Inflammatory macrophage treated with lipopolysaccharide for 1 hour (primary cell): Measurements from ENCODE around the gene KNDC1.

ENCODE experiments used
- DNase-seq, 2 donors: peaks; one replicate each; pipeline ENCODE4 v3.0.0-alpha.2; 2020 to 2022

KNDC1 gene

DNA sequence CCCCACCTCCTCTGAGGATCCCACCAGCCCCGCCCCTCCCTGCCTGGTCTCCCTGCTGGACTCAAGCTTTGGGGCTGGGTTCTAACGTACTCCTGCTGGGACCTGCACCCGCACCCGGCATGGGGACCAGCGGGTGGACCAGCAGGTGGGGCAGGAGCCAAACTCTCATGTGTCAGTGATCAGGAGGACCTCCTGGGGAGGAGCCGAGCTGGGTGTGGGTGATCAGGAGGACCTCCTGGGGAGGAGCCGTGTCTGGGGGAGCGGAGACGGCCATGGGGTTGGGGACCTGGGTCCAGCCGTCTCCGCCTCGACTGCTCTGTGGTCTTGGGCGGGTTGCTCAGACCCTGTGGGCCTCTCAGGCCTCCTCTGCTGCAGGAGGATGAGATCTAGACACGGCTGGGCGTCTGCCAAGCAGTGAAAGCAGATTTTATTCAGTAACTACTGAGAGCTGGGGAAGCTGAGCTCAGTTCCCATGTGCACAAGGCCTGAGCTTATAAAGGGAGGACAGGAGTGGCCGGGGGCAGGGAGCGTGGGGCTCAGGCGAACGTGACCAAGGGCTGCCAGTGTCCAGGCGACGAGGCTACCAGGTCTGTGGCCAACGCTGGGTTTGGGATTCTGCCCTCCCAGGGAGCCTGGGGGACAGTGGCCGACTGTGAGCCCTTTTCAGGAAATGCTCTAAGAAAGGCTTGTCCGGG is 36.3 kb downstream of the KNDC1 start:
- DNase-seq, result no peak

DNA sequence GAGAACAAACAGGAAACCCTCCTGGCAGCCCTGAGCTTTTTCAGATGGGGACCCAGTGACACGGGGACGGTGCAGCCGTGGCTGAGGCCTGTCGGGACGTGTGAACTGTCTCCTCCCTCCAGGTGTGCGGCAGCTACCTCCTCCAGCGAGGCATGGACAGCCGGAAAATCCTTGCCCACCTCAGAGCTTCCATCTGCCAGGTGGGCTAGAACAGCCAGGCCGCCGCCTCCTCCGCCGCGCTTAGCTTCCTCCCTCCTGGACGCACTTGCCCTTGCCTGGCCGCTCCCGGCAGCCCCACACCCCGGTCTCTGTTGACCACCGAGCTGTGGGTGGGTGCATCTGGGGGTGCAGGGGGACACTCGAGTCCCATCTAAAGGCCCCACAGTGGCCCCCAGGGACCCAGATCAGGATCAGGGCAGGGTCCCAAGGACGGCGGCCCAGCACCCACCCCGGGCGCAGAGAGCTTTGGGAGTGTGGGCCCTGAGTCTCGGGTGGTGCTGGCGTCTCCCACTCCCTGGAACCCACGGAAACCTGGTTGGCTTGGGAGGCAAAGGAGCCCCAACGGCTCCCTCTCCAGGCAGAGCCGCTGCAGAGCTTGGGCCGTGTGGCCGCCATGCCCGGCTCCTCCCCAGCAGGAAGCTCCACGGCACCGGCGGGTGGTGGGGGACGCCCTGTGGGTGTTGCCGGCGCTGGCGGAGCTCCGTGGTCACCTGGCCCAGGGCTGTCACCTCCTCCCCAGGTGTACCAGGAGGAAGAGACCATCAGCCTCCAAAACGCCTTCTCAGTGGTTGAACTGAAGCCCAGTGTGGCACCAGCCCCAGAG is 37.1 kb downstream of the KNDC1 start:
- no peak for DNase-seq

DNA sequence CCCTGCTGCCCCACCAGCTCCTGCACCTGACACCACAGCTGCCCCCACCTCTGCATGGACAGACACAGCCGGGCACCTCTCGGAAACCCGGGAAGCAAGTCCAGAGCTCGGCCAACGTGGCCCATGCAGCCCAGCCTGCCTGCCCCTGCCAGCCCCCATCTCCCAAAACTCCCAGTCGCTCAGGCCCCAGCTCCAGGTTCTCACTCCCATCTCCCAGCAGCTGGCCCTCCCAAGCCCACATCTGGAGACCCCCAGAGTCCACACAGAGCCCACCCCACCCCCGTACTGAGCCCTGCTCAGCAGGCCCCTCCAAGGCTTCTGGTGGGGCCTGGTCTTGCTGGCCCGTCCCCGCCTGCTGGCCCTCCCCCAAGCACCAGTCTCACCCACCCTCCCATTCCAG is 37.8 kb downstream of the KNDC1 start:
- no peak for DNase-seq

DNA sequence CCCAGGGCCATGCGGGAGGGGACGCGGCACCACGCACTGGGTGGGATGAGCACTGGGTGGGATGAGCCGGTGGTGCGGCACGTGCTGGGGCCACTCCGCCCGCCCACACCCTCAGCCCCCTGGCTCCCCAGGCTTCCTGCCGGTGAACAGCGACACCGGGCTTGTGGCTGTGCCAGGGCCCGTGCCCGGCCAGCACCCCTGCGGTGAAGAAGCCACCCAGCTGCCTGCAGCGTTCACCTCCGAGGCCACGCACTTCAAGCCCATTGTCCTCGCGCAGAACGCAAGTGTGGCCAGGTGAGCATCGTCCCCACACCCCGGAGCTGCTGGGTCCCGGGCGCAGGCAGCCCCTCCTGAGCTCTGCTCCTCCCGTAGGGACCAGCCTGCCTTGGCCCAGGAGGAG is 38.2 kb downstream of the KNDC1 start:
- no peak for DNase-seq

DNA sequence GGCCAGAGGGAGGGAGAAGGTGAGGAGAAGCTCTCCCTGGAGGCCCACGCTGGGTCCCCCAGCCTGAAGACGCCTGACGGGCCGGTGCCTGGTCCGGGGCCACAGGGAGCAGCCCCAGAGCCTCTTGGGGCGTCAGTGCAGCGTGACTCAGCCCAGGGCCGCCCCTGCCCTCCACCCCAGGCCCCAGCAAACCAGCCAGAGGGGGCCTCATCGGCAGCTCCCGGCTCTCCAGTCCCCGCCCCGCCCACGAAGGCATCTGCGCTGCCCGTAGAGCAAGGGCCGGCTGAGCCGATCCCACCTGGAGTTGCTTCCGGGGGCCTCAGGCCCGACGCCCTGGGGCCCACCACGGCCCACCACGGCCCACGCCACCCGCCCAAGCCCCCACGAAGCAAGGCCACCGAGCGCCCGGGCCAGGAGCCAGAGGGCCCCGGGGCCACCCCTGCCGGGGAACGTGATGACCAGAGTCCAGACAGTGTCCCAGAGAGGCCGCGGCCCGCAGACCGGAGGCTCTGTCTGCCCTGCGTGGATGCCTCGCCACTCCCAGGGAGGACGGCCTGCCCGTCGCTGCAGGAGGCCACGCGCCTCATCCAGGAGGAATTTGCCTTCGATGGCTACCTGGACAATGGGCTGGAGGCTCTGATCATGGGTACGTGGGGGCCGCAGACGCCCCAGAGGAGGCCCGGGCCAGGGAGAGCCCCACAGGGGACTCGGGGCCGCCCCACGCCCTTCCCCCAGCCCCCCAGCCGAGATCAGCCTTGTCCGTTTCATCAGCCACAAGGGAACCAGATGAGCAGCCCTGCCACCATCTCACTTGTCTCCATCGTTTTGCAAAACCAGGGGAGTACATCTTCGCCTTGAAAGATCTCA is 38.8 kb downstream of the KNDC1 start:
- DNase-seq, result no peak

DNA sequence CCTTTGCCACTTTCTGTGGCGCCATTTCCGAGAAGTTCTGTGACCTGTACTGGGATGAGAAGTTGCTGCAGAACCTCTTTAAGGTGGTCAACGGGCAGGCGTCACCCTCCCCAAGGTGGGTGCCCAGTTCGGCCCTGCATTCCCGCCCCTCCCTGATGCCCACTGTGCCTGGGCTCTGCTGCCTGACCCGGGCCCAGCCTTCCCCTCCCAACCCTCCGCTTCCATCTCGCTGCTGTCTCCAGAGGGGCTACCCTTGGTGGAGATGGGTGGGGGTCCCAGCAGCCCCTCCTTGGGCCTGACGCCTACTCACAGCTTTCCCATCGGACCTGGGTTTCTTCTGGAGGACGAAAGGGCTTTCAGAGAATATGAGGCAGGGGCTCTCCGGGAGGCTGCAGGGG is 39.5 kb downstream of the KNDC1 start:
- DNase-seq, result no peak

DNA sequence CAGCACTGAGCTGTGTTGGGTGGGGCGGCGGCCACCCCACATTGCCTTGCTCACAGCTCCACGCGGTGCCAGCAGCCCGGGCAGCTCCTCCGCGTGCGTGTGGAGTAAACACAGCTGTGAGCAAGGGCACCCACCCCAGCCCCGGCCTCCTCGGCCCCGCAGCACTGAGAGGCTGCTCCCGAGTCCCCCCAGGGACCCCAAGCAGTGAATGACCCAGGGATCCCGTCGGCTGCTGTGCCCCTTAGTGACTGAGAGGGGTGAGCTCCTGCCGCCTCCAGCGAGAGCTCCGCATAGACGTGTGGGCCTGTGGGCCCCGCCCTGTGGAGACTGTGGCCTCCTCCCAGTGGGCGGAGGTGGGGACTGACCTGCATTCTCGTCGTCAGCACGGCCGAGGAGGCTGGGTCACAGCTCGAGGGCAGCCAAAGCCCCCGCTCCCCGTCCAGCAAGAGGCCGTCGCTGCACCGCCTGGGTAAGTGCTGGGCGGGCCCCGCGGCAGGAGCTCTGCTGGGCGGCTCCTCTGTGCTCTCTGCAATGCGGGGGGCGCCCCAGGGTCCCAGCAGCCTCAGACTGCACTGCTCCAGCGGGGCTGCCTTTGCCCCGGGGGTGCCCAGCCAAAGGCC is 40.1 kb downstream of the KNDC1 start:
- no peak for DNase-seq

DNA sequence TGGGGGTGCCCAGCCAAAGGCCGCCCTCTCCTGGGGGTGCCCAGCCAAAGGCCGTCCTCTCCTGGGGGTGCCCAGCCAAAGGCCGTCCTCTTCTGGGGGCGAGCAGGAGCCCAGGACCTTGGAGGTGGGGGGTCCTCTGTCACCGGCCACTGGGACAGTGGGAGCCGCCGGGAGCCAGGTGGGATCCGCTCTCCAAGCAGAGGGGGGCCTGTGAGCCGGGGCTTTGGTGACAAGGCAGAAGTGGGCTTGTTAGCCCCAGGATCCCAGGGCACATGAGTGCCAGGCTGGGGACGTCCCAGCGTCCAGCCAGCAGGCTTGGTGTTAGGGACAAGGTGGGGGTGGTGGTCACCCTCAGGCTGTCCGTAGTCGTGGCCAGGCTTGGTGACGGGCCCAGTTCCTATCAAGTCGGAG is 40.6 kb downstream of the KNDC1 start:
- DNase-seq, result no peak

DNA sequence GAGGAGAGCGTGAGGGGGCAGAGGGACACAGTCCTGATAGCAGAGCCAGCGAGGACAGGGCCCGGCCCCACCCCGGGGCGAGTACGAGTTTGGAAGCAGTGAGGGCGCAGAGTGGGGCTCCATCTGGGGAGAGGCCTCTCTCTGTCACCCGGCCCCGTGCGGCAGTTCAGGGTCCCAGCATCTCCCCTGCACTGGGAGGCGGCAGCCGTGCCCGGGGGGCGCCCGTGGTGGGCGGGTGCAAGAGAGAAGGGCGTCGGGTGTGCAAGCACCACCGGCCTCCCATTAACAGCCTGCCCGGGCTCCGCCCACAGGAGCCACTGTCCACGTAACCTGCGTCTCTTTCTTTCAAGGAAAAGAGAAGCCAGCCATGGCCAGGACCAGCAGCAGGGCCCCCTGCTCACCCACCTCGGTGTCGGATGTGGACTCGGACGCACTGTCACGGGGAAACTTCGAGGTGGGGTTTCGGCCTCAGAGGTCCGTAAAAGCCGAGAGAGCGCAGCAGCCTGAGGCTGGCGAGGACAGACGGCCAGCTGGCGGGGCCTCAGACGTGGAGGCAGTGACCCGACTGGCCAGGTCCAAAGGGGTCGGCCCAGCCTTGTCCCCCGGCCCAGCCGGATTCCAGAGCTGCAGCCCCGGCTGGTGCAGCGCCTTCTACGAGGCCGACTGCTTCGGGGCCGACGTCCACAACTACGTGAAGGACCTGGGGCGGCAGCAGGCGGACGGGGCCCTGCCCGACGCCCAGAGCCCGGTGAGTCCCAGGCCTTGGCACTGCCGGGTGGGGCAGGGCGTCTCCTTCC is 41.3 kb downstream of the KNDC1 start:
- DNase-seq, result no peak

DNA sequence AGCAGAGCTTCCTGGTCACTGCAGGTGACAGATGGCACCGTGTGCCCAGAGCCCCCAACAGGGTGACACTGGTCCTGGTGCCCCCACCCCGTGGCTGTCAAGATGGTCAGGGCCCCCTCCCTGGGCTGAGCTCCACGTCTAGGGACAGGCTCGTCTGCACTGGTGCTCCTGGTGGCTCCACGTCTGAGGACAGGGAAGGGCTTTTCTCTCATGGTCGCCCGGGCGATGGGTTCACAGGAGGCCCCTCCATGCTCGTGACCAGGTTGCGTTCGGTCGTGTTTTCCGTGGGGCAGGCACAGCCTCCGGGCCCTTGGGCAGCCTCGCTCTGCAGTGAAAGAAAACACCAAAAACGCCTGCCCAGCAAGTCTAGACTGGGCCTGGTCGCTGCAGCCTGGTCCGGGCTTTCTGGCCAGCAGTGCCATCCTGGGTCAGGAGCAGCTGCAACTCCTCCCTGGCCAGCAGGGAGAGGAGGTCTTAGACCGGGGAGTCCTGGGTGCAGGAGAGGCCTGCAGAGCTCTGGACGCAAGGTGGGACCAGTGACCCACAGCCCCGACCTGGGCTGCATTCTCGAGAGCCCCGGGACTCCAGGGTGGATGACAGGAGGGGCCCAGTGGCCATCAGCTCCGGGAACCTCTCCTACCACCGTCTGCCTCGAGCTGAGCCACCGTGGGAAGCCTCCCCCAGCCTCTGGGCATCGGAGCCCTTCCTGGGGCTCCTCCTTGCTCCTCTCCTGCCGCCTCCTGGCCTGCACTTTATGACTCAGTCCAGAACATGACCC is 42.1 kb downstream of the KNDC1 start:
- no peak for DNase-seq

DNA sequence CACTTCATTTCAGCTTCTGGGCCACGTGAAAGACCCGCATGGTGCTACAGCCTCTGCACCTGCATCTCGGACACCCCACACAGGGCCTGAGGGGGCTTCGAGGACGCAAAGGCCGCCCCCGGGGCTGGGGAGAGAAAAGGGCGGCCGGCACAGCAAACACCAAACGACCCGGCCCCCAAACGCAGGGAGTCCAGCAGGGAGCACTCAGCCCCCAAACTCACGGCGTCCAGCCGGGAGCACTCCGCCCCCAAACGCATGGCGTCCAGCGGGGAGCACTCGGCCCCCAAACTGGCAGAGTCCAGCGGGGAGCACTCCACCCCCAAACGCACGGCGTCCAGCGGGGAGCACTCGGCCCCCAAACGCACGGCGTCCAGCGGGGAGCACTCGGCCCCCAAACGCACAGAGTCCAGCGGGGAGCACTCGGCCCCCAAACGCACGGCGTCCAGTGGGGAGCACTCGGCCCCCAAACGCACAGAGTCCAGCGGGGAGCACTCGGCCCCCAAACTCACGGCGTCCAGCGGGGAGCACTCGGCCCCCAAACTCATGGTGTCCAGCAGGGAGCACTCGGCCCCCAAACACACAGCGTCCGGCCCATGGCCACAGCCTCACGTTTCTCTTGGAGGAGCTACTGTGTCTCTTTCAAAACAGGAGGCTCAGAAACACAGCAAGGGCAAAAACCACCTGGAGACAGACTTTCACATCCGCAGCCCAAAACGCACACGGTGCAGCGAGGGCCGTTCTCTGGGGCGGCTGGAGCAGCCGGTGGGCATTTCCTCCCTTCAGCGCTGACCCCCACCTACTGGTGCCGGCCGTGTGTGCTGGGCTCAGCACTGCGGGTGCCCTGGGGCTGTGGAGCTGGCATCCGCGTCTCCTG is 43.0 kb downstream of the KNDC1 start:
- DNase-seq, result no peak

DNA sequence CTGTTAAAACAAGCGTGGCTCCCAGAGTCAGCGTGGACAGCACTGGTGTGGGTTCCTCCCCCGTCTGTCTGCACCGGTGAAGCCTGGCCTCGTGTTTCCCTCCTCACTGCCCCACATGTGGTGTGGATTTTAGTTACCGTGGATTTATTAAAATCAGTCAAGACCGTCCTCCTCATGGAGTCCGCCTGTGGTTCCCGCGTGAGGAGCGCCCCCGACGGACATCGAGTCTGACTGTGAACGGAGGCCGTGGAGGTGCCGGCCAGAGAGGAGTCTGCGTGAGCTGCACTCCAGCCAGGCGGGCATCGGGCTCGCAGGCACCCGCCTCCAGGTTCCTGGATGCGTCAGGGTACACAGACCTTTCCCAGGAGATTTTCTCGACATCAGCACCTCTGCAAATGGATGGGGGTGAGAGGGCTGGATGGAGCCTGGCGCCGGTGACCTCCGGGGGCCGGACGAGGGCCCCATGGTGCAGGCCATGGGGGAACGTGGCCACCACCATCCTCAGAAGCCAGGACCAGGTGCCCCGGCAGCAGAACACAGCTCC is 43.7 kb downstream of the KNDC1 start:
- DNase-seq, result no peak

DNA sequence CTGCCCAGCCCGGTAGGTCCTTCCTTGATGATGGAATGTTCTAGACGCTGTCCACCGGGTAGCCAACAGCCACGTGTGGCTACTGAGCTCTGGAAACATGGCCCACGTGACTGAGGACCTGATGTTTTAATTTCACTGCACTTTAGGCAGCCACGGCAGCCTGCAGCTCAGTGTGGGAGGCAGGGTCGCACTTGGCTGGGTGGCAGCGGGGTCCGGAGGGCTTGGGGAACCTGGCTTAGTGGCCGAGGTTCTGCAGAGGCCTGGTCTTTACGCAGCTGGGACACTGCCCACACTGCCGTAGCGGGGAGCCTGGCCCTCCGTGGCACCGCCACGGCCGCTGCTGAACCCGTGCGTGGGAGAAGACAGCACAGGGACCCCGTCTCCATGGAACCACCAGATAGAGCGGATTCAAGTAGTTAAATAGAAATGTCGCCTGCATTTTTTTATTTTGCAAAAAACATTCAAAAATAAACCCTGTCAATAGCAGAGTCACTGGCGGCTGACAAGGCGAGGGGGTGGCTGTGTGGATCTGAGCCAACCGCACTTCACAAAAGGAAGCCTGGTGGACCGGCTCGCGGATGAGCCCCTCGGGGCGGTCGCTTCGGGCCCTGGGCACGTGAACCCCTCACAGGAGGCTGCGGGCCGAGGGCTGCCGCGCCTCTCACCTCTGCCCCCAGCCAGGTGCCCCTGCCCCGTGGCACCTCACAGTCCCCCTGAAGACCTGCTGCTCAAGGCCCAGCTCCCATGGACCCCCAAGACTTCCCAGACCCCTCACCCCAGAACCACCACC is 44.4 kb downstream of the KNDC1 start:
- DNase-seq, result no peak

DNA sequence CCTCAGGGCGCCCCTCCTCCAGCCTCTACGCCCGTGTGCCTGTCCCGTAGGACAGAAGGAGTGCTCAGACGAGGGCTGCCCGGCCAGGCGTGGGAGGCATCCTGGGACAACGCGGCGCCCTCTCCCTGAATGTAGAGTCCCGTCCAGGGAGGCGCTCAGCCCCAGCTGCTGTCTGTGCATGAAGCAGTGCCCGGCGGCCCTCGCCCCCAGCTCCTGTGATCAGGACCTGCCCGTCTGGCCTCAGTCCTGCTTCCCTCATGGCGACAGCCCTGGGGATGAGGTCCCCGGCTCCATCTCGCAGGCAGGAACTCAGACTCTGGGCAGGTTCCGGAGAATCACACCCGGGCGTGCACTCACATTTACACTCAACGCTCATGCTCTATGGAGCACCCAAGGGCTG is 45.1 kb downstream of the KNDC1 start:
- no peak for DNase-seq

DNA sequence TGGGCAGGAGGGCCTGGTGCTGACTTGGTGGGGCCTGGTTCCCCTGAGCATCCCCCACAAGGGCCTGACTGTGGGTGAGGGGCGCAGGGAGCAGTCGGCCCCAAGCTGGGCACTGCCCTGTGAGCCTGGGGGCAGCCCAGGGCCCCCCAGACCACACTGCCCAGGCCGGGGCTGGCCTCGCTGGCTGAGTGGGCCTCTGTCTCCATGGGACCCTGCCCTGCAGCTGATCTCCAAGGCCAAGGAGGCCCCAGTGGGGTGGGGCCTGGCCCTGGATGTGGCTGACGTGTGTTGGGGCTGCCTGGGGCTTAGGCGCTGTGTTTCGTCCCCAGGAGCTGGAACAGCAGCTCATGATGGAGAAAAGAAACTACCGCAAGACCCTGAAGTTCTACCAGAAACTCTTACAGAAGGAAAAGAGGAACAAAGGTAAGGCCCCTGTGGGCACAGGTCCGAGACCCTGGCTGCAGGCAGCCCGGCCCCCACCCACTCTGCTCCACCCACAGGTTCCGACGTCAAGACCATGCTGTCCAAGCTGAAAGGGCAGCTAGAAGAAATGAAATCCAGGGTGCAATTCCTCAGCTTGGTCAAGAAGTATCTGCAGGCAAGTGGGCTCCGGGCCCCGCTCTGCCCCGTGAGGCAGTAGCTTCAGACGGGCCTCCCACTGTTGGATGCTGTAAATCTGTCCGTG is 46.5 kb downstream of the KNDC1 start:
- no peak for DNase-seq

DNA sequence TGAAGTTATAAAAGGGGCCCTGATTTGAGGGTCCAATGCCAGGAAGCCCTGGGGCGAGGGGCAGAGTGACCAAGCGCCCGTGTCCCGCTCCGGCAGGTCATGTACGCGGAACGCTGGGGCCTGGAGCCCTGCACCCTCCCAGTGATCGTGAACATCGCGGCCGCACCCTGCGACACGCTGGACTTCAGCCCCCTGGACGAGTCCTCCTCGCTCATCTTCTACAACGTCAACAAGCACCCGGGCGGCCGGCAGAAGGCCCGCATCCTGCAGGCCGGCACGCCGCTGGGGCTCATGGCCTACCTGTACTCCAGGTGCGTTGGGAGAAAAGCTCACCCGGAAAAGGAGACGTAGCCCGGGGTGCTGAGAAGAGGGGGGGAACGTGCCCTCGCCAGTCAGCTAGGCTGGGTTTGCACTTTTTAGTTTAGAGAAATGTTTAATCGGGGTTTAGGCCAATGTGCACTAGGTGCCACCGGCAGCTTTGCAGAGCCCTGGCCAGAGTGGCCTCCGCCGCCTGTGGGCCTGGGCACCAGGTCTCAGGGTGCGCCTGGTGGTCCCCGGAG is 47.1 kb downstream of the KNDC1 start:
- no peak for DNase-seq

DNA sequence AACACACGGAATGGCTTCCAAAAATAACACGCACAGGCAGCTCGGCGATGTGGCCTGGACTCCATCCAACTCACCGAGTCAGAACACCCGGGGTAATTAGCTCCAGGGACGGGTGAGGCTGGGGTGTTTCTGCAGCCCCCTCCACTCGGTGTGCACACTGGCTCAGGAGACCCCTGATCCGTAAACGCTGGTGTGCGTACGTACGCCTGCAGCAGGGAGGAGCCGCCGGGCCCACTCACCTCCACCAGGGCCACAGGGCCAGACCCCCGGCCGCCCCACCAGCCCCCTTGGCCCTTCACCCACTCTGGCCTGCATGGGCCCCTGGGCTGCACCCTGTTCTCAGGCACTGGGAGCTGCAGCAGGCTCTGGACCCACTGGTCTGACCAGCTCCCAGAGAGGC is 47.6 kb downstream of the KNDC1 start:
- DNase-seq, result no peak

DNA sequence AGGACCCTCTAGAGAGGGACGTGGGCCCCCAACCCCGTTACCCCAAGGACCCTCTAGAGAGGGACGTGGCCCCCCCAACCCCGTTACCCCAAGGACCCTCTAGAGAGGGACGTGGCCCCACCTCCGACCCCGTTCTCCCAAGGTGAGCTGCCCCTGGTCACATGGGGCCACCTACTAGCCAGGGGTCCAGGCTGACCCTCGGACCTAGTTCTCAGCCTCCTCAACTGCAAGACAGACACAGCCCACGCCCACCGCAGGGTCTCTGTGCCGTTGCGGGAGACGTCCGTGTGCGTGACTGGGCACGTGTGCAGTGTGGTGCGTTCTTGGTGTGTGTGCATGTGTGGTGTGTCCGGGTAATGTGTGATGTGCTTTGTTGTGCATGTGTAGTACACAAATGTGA is 48.4 kb downstream of the KNDC1 start:
- DNase-seq, result no peak
